Limb (tissue), 2 donors: Measurements from ENCODE around the gene TIMP2.
"Not testable (repeated sequence)": the region's sequence is repeated elsewhere in the genome, so short reads cannot be mapped to it uniquely, and the experiment has no call there.

Source experiments
- DNase-seq, 2 donors: peaks; one replicate each; pipeline ENCODE4 v3.0.0-alpha.2; 2016; ENCODE audit errors: extremely low spot score in 2 of 2

TIMP2 gene

DNA sequence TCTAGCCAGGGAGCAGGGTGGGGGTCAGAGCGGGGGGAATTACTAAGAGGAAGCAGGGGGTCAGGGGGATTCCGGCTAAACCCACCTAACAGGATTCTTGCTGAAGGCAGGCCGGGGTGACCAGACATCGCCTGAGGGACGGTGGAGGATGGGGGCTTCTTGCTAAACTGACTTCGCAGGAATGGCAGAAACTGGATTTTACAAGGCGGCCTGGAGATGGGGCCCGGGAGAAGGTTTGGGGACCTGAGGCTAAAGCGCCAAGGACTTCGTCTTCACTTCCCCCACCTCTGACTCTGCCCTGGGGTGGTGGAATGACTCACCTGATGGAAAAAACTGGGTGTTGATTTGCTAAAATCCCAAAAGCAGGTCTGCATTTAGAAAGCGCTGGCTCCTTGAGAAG lies 31.1 kb upstream of the TIMP2 start:
- no peak for DNase-seq

GRCh38 chr17:78954684-78955083 lies 29.5 kb upstream of the TIMP2 start:
- no peak for DNase-seq

DNA sequence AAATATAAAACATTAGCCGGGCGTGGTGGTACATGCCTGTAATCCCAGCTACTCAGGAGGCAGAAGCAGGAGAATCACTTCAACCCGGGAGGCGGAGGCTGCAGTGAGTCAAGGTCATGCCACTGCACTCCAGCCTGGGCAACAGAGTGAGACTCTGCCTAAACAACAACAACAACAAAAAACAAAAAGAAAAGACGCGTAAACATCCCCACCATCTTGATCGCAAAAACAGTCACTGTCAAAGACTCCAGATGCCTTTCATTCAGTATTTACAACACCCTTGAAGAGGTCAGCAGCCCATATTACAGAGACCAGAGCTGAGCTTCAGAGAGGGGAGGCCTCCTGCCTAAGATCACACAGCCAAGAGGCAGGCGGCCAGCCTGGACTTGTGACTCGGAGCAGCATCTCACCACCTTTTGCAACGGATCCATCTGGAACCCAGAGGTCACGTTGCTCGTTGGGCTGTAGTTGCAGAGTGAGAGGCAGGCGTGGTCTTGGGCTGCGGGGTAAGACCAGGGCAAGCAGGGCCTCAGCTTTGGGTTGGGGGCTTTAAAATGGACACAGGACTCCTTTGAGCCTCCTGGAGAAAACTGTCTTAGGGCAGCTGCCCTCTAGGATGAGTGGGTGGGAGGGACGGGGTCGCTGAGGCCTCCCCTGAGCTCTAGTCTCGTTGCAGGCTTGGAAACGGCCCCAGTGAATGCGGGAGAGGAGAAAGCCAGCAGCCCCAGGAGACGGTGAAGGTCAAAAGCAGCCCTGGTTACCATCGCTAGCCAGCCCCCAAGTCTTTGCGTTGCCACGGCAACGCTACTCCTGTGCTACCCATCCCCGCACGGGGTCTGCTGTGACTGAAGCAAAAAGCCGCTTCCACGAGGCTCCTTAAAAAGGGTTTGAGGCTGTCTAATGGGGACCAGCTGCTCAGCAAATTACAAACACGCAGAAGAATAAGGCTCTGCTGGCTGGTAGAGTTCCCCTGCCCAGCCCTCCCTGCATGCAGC lies 28.5 kb upstream of the TIMP2 start:
- peak; percentile 46 to 67 for DNase-seq

DNA sequence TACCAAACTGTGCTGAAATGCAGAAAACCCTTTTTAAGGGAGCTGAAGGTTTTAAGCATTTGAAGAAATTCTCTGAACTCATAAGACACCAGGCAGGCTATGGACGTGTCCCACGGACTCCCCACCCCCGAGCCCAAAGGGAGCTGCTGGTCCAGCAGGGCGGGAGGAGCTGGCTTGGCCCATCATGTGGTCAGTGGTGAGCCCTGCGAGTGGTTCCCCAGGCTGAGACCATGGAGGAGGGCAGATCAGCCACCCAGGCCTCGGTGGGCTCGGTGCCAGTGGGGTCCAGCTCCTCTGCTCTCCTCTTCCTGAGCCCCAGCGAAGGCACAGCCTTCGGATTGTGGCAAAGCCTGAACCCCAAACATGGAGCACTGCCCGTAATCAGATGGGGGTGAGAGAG lies 27.5 kb upstream of the TIMP2 start:
- DNase-seq: no peak

DNA sequence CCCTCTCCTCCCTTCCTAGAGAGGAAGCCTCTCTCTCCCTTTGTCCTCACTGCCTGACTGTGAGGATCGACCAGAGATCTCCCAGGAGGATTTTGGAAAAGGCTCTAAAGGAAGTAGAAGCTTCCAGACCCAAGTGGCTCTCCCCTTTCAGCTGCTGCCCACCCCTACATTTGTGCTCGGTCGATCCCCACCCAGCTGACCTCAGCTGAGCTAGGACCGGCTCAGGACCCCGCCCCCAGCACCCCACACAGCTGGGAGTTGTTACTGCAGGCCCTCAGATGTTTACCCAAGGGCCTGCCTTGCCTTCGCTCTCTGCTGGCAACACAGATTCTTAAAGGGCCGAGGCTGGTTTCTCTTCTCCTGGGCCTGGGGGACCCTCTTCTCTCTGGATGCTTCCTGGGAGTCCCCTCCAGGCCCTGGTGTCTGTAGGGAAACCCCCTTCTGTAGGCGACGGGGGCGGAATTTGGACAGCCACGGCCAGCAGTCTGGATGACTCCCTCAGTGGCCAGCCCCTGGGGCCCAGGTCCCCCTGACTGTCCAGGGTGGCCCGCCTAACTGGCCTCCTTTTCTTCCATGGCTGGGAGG lies 26.9 kb upstream of the TIMP2 start:
- no peak for DNase-seq

DNA sequence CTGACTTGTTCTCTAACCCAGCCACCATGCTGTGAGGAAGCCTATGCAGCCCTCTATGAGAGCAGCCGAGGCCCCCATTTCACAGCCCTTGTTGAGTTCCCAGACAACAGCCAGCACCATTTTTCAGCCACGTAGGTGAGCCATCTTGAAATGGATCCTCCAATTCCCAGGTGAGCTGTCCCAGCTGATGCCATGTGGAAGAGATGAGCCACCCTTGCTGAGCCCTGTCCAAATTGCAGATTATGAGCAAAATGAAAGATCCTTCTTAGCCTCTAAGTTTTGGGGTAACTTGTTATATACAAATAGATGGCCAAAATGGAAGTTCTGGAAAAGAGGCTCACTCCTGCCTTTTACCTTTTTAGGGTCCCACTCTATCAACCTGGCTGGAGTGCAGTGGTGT lies 25.7 kb upstream of the TIMP2 start:
- DNase-seq: no peak

DNA sequence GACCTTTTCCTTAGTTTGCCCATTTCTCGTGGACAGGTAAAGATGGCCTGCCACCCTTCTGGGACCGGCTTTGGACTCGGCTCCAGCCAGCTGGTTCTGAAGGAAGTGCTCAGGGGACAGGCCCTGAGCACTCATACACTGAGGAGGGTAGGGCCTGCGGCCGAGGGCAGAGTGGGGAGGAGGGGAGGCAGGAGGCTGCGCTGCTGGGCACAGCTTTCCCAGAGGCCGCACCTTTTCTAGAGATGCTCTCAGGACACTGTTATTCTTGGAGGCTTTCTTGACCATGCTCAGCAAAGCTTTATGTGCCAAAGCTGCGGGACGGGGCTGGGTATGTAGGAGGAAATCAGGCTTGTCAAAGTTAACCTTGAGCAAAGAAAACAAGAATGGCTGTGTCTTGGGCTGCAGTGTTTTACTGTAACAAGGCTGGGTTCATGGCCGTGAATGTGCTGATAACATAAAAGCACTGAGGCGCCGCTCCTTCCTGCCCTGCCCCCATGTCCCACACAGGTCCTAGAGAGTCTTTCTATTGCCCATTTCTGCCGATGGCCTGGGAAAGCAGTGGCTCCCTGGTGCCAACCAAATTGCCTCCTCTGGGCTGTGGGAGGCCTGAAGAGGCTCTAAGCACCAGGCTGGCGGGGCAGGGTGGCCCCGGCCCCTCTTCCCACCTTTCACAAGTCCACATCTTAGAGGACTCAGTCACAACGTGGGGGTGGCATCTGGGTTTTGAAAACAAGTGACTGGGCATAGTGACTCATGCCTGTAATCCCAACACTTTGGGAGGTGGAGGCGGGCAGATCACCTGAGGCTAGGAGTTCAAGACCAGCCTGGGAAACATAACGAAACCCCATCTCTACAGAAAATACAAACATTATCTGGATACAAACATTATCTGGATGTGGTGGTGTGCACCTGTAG lies 22.3 kb upstream of the TIMP2 start:
- DNase-seq: no peak

DNA sequence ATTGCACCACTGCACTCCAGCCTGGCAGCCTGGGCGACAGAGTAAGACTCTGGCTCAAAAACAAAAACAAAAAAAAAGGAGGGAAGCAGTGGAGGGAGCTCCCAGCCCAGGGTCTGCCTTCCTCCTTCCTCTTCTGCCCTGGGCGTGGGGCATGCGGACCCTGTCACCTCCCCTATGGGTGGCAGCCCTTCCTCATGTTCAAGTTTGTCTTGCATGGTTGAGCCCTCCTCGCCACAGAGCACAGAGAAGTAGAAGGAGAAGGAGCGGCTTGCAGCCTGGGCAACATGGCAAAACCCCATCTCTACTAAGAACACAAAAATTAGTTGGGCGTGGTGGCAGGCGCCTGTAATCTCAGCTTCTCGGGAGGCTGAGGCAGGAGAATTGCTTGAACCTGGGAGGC lies 21.4 kb upstream of the TIMP2 start:
- no peak for DNase-seq

- DNase-seq: no peak
Measured at GRCh38 chr17:78946131-78946530, 20.9 kb upstream of the TIMP2 start.

- DNase-seq: not testable (repeated sequence)
Measured at GRCh38 chr17:78945455-78945854, 20.3 kb upstream of the TIMP2 start.

DNA sequence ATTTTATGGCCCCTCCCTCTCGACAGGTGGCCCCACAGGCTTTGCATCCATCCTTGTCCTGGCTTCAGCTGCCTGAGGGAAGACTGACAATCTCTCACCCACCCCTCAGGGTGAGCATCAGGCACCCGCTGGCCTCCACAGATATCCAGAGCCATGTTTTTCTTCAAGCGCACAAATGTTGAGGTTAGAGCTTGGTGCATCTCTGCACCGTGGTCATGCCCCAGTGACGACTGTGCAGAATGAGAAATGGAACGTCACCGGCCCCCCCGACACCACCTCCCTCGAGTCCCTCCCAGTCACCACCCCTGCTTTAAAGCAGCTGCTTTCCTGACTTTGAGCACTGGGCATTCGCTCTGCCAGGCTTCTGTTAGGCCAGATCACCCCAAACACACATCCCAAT lies 19.8 kb upstream of the TIMP2 start:
- DNase-seq: no peak

DNA sequence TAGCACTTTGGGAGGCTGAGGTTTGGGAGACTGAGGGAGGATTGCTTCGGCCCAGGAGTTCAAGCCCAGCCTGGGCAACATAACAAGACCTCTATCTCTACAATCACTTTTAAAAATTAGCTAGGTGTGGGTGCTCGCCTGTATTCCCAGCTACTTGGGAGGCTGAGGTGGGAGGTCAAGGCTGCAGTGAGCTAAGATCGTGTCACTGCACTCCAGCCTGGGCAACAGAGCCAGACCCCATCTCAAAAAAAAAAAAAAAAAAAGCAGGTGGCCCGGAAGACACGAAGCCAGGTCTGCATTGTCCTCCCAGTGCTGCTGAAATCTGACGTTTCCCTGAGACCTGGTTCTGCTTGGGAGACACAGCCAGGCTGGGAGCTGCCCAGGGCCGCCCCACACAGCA lies 18.8 kb upstream of the TIMP2 start:
- no peak for DNase-seq

GRCh38 chr17:78940708-78941107 lies 15.5 kb upstream of the TIMP2 start:
- no peak for DNase-seq

GRCh38 chr17:78940258-78940657 lies 15.1 kb upstream of the TIMP2 start:
- DNase-seq: no peak

- no peak for DNase-seq
Measured at GRCh38 chr17:78939615-78940014, 14.4 kb upstream of the TIMP2 start.

DNA sequence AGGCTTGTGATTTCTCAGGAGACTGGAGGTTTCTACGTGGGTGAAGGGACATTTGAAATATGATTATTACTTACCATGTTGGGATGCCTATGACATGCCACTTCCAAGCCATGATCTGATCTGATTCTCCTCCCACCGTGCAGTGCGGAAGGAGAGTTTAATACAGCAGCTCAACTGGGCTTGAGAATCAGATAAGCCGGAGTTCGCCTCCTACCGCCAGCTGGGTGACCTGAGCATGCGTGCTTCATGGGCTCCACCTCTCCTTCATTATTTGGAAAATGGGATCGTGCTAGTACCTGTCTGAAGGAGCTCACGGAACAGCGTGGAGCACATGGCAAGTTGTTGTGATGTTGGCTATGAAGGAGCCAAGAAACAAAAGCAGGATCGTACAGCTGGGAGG lies 12.4 kb upstream of the TIMP2 start:
- DNase-seq: no peak

DNA sequence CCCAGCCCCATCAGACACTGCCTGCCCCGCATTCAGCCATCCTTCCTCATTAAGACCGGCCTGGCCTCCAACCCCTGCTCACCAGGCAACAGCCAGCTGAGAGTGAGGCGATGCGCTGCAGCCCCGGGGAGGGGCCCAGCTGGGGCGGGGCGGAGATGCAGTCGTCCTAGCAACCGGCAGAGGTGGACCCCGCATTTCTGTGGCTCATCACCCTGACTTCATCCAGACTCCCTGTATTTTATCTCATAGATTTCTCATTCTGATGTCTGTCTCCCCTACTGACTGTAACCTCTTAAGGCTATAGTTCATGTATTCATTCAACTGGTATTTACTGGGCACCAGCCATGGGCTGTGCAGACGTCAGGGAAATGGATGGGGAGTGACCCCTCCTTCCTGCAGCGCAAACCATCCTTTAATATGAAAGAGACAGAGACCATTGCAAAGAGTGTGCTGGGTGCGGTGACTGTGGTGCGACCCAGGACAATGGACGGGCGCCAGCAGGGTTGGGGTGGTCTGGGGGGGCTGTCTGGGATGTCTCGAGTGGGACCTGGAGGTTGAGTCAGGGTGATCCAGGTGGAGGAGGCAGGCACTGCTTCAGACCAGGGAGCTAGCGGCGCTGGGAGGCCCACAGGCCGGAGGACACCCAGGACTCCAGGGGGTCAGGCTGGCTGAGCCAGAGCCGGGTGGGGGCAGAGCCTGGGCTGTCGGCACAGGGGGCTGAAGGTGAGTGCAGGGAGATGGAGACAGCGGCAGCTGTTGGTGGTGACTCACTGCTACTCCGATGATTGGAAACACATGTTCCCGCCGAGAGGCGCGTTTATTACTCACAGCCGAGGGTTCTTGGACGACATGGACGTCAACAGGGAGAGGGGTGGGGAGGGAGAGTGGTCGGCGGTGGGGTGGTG lies 10.5 kb upstream of the TIMP2 start:
- peak; percentile 81 to 88 for DNase-seq

- DNase-seq: no peak
Measured at GRCh38 chr17:78934681-78935418, 9.7 kb upstream of the TIMP2 start.

GRCh38 chr17:78933959-78934568 lies 8.9 kb upstream of the TIMP2 start:
- DNase-seq: peak; percentile 93 to 95
